H1 (cell line): Measurements from ENCODE around the gene NFAM1.

Source experiments
- CHD7 ChIP-seq: fragments of 300-600 bp; sonication (generic); IDR thresholded peaks from 2 replicates; pipeline ENCODE4 v1.7.1; 2012; ENCODE audit warnings: low read length, moderate library complexity, mild to moderate bottlenecking, inconsistent platforms; ENCODE audit not compliant: insufficient replicate concordance
- CREB1 ChIP-seq: IDR thresholded peaks from 2 replicates; pipeline ENCODE4 v1.6.1; 2012; ENCODE audit warnings: inconsistent platforms
- CTCF ChIP-seq, 3 experiments: IDR thresholded peaks; 1 replicate in 2 of 3; 2 replicates in 1 of 3; pipeline versions ENCODE4 v1.5.1 to v1.6.1; 2011; ENCODE audit warnings: low read length in 3 of 3, mild to moderate bottlenecking in 3 of 3, inconsistent platforms in 2 of 3, low read depth in 1 of 3, moderate library complexity in 1 of 3; ENCODE audit not compliant: insufficient read depth in 1 of 3; ENCODE audit errors: control extremely low read depth in 1 of 3
- EP300 ChIP-seq, 2 experiments: IDR thresholded peaks; 1 replicate in 1 of 2; 2 replicates in 1 of 2; pipeline ENCODE4 v1.6.1; 2011 to 2012; ENCODE audit warnings: low read depth in 2 of 2, low read length in 2 of 2, mild to moderate bottlenecking in 2 of 2, borderline replicate concordance in 1 of 2, inconsistent platforms in 1 of 2, moderate library complexity in 1 of 2
- EZH2 ChIP-seq: fragments of 200-600 bp; sonication (generic); IDR thresholded peaks from 2 replicates; pipeline ENCODE4 v1.7.1; 2012; ENCODE audit warnings: low read depth, mild to moderate bottlenecking, moderate library complexity, low read length, inconsistent platforms; ENCODE audit not compliant: severe bottlenecking
- JUND ChIP-seq: IDR thresholded peaks from 2 replicates; pipeline ENCODE4 v1.6.1; 2011; ENCODE audit warnings: mild to moderate bottlenecking, improper control_type of control experiment, low read length
- MAX ChIP-seq: IDR thresholded peaks from 2 replicates; pipeline ENCODE4 v1.6.1; 2012; ENCODE audit warnings: inconsistent platforms
- NRF1 ChIP-seq: IDR thresholded peaks from 2 replicates; pipeline ENCODE4 v1.6.1; 2011; ENCODE audit warnings: mild to moderate bottlenecking, low read depth, low read length, improper control_type of control experiment
- PHF8 ChIP-seq: fragments of 200-600 bp; sonication (generic); conservative IDR thresholded peaks from 2 replicates; pipeline ENCODE4 v1.7.1; 2012; ENCODE audit warnings: low read depth, mild to moderate bottlenecking, inconsistent platforms, low read length, moderate library complexity
- POLR2A ChIP-seq, 2 experiments: IDR thresholded peaks; 1 replicate in 1 of 2; 2 replicates in 1 of 2; pipeline ENCODE4 v1.6.1; 2011; ENCODE audit warnings: low read depth in 2 of 2, low read length in 2 of 2, mild to moderate bottlenecking in 2 of 2; ENCODE audit errors: control extremely low read depth in 1 of 2
- SP4 ChIP-seq: IDR thresholded peaks from 2 replicates; pipeline ENCODE4 v1.6.1; 2012; ENCODE audit warnings: low read length, inconsistent platforms
- TAF1 ChIP-seq: IDR thresholded peaks from 2 replicates; pipeline ENCODE4 v1.6.1; 2011; ENCODE audit warnings: mild to moderate bottlenecking, low read depth, low read length
- TCF12 ChIP-seq: IDR thresholded peaks from 2 replicates; pipeline ENCODE4 v1.6.1; 2011; ENCODE audit warnings: low read depth, mild to moderate bottlenecking, low read length
- ZNF274 ChIP-seq: IDR thresholded peaks from 2 replicates; pipeline ENCODE4 v1.7.0; 2012; ENCODE audit warnings: low read length, borderline replicate concordance; ENCODE audit errors: extremely low read depth

- TF ChIP-seq MAX (no peak), TAF1 (no peak), EP300 (IDR thresholded peaks at IDR 0.05; ENCODE audit: borderline replicate concordance in 1 of 2, low read depth in 2 of 2, low read length in 2 of 2) (no peak), PHF8 (no peak), POLR2A (IDR thresholded peaks at IDR 0.05; ENCODE audit: control extremely low read depth in 1 of 2, low read depth in 2 of 2, low read length in 2 of 2) (no peak), CTCF (IDR thresholded peaks at IDR 0.05; ENCODE audit: control extremely low read depth in 1 of 3, insufficient read depth in 1 of 3, low read depth in 1 of 3, low read length in 3 of 3) (no peak), JUND (no peak), CHD7 (no peak), ZNF274 (no peak), SP4 (no peak), NRF1 (no peak), CREB1 (no peak), TCF12 (no peak), EZH2 (no peak)
These were observed 5.0 kb downstream of the NFAM1 start for GRCh38 chr22:42427167-42427566.
